Gastroesophageal sphincter (tissue), 4 donors: ENCODE results near the gene POLR3C. TPM values are rescaled to one million over a fixed set of nuclear protein-coding genes. Genes with fewer than 3 reads are reported as not detected.
"Not testable (repeated sequence)": the region's sequence is repeated elsewhere in the genome, so short reads cannot be mapped to it uniquely, and the experiment has no call there.

ENCODE experiments used
- ATAC-seq: fragments of 150-250 bp; one replicate; pipeline ENCODE4 v1.9.1; 2016; ENCODE audit warnings: mild to moderate bottlenecking, moderate library complexity
- H3K27ac ChIP-seq, 4 donors: fragments of 200-600 bp; sonication (generic) in 3 of 4; 1 replicate in 3 of 4; 2 replicates in 1 of 4; pipeline ENCODE4 v1.5.1; 2016 to 2019
- H3K27me3 ChIP-seq: fragments of 200-600 bp; sonication (generic); one replicate; pipeline ENCODE4 v1.5.1; 2019
- H3K36me3 ChIP-seq, 2 donors: fragments of 200-600 bp; sonication (generic); one replicate each; pipeline ENCODE4 v1.5.1; 2019; ENCODE audit warnings: control low read depth in 1 of 2
- H3K4me1 ChIP-seq, 3 donors: fragments of 200-600 bp; sonication (generic); 1 replicate in 2 of 3; 2 replicates in 1 of 3; pipeline ENCODE4 v1.5.1; 2016 to 2019; ENCODE audit warnings: control low read depth in 2 of 3
- H3K4me3 ChIP-seq, 2 donors: fragments of 200-600 bp; sonication (generic); one replicate each; pipeline ENCODE4 v1.5.1; 2019; ENCODE audit warnings: mild to moderate bottlenecking in 1 of 2, moderate library complexity in 1 of 2
- H3K9me3 ChIP-seq, 3 donors: fragments of 200-600 bp; sonication (generic); one replicate each; pipeline ENCODE4 v1.5.1; 2017 to 2019; ENCODE audit warnings: control low read depth in 2 of 3
- EP300 ChIP-seq: sonication (generic); formaldehyde crosslinking; IDR thresholded peaks from one replicate; pipeline ENCODE4 v1.6.1; 2017; ENCODE audit warnings: antibody characterized with exemption, mild to moderate bottlenecking
- POLR2A ChIP-seq, 2 donors: fragments of 450-650 bp; IDR thresholded peaks; one replicate each; pipeline ENCODE4 v1.6.1; 2017; ENCODE audit warnings: antibody characterized with exemption in 2 of 2, mild to moderate bottlenecking in 2 of 2, moderate library complexity in 1 of 2
- POLR2AphosphoS5 ChIP-seq: sonication (generic); formaldehyde crosslinking; IDR thresholded peaks from one replicate; pipeline ENCODE4 v1.6.1; 2017; ENCODE audit warnings: antibody characterized with exemption
- WGBS, 2 donors: methylation state at CpG; one replicate each; pipeline ENCODE4 v1.1.5; 2018; ENCODE audit warnings: low coverage in 1 of 2; 5-methylcytosine and 5-hydroxymethylcytosine counted together
- total RNA-seq, 4 donors: library from RNA; depleted of rRNA; stranded (reverse); fragments of >200 nt; gene quantifications; one replicate each; pipeline ENCODE4 v1.1.0, GENCODE V29; 2016
- TF ChIP-seq, protein P1 (sequence below), 4 experiments: fragments of 200-600 bp in 2 of 4; fragments of 450-650 bp in 2 of 4; sonication (generic) in 1 of 4; IDR thresholded peaks; one replicate each; pipeline ENCODE4 v1.5.1; 2017 to 2019; ENCODE audit warnings: antibody characterized with exemption in 4 of 4, mild to moderate bottlenecking in 2 of 4, moderate library complexity in 2 of 4

Gene POLR3C
- total RNA-seq, 4 donors from 2014 or later: 24.8 to 37.7 (median 29.9) TPM

DNA sequence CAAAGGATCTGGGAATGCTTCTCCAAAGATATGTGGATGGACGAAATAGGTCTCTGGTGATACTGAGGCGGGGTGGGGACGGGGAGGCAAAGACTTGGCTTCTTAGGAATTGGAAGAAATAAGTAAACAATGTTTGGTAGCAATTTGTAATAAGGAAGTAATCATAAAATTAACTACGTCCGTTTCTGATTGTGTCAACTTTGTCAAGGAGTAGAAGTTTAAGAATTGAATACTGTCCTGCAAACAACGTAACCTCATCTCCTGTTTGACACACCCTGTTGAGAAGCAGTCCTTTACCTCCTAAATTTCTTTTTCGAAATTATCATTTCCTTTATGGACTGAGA, 471 bp downstream of the POLR3C start:
- 0 to 1% methylated on average over 7 of the region's 7 CpGs for WGBS, 2 donors
- TF ChIP-seq EP300: no peak
- no peak for TF ChIP-seq POLR2AphosphoS5
- TF ChIP-seq, protein P1, sequence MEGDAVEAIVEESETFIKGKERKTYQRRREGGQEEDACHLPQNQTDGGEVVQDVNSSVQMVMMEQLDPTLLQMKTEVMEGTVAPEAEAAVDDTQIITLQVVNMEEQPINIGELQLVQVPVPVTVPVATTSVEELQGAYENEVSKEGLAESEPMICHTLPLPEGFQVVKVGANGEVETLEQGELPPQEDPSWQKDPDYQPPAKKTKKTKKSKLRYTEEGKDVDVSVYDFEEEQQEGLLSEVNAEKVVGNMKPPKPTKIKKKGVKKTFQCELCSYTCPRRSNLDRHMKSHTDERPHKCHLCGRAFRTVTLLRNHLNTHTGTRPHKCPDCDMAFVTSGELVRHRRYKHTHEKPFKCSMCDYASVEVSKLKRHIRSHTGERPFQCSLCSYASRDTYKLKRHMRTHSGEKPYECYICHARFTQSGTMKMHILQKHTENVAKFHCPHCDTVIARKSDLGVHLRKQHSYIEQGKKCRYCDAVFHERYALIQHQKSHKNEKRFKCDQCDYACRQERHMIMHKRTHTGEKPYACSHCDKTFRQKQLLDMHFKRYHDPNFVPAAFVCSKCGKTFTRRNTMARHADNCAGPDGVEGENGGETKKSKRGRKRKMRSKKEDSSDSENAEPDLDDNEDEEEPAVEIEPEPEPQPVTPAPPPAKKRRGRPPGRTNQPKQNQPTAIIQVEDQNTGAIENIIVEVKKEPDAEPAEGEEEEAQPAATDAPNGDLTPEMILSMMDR (IDR thresholded peaks at IDR 0.05): no peak
- no peak for TF ChIP-seq POLR2A (IDR thresholded peaks at IDR 0.05)
- ATAC-seq: no peak

DNA sequence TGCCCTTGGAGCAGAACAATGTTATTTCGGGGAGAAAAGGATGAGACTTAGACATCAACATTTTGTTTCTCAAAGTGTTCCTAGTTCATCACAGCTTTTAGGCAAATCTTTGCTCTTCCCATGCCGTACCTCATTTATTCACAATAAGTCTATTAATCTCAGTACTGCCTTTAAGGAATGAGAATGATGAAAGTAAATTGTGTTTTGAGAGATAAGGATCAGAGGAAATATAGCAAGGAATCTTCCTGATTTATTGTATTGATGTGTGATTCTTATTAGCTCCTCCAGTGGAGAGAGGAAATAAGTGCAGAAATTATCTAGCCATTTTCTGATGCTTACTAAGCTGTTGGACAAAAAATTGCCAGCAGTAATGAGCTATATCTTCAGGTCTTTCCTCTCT, 2.0 kb downstream of the POLR3C start:
- TF ChIP-seq EP300: no peak
- TF ChIP-seq POLR2A (IDR thresholded peaks at IDR 0.05): no peak
- TF ChIP-seq, protein P1 (IDR thresholded peaks at IDR 0.05): no peak
- no peak for TF ChIP-seq POLR2AphosphoS5
- Histone ChIP-seq H3K27ac (no peak overlapping the region), H3K4me3 (no peak overlapping the region), H3K36me3 (peaks cover 14 to 54% of the 10 kb centered on the region in 2 donors), H3K4me1 (peaks cover 0 to 20% (median 5%) of the 10 kb centered on the region in 3 donors), H3K27me3 (no peaks in the 10 kb centered on the region), H3K9me3 (no peaks in the 10 kb centered on the region)
- WGBS, 2 donors: 92 to 100% methylated on average over 2 of the region's 2 CpGs
- ATAC-seq: no peak

More for the DNA sequence above, 471 bp downstream of the POLR3C start:
- Histone ChIP-seq H3K4me1 (peaks cover 0 to 23% (median 5%) of the 10 kb centered on the region in 3 donors), H3K27me3 (no peaks in the 10 kb centered on the region), H3K9me3 (no peaks in the 10 kb centered on the region), H3K27ac (peak overlapping the region; percentile 68 to 94 (median 91)), H3K4me3 (peak overlapping the region; percentile 75 to 83), H3K36me3 (peaks cover 14 to 38% of the 10 kb centered on the region in 2 donors)

DNA sequence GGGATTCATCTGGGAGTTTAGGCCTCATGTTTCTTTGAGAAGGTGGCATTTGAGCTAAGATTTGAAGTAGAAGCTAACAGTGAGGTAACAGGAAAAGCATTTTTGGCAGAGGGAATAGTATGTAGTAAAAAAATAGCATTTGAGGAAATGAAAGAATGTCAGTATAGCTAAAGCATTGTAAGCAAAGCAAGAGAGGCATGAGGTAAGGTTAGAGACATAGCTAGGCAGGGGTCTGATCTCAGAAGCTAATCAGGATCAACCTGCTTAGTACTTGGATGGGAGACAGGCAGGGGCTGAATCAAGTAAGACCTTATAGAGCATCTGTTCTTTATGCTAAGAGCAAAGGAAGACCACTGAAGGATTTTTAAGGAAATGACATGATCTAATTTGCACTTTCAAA, 4.0 kb downstream of the POLR3C start:
- TF ChIP-seq POLR2AphosphoS5 (no peak), EP300 (no peak), POLR2A (IDR thresholded peaks at IDR 0.05) (no peak)
- TF ChIP-seq, protein P1 (IDR thresholded peaks at IDR 0.05): no peak
- H3K36me3 ChIP-seq: peaks cover 14 to 73% of the 10 kb centered on the region in 2 donors
- H3K27me3 ChIP-seq: no peaks in the 10 kb centered on the region
- H3K4me1 ChIP-seq: peaks cover 0 to 20% (median 5%) of the 10 kb centered on the region in 3 donors
- no peaks in the 10 kb centered on the region for H3K9me3 ChIP-seq
- no peak overlapping the region for H3K4me3 ChIP-seq
- no peak for ATAC-seq
- H3K27ac ChIP-seq: no peak overlapping the region

DNA sequence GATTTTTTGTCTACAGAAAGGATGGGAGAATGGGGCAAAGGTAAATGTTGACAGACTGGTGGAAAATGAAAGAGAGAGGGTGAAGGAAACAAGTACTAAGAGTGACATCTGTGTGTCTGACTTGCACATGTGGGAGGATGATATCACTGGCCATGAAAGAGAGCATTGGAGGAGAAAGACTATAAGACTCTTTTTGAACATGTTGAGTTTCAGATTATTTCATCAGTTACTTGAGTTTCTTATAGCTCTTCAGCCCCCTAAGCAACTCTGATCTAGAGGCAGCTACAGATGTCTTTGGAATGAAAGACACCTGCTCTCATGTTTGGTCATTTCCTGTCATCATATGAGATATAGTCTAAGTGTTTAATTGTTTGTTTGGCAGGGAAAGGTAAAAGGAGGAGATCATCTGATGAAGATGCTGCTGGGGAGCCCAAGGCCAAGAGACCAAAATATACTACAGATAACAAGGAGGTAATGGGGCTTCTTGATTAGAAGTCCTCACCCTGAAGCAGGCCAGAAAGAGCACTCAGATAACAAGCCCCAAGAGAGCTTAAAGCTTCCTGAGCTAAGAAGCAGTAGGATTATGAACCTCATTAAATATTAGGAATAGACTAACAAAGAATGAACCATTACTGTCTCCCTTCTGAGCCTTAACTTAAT, 4.5 kb downstream of the POLR3C start:
- ATAC-seq: no peak
- H3K27ac ChIP-seq: no peak overlapping the region
- peaks cover 0 to 20% (median 5%) of the 10 kb centered on the region in 3 donors for H3K4me1 ChIP-seq
- peaks cover 16 to 79% of the 10 kb centered on the region in 2 donors for H3K36me3 ChIP-seq
- H3K27me3 ChIP-seq: no peaks in the 10 kb centered on the region
- H3K4me3 ChIP-seq: no peak overlapping the region
- TF ChIP-seq POLR2AphosphoS5: no peak
- TF ChIP-seq, protein P1 (IDR thresholded peaks at IDR 0.05): no peak
- no peak for TF ChIP-seq POLR2A (IDR thresholded peaks at IDR 0.05)
- no peak for TF ChIP-seq EP300
- H3K9me3 ChIP-seq: no peaks in the 10 kb centered on the region

DNA sequence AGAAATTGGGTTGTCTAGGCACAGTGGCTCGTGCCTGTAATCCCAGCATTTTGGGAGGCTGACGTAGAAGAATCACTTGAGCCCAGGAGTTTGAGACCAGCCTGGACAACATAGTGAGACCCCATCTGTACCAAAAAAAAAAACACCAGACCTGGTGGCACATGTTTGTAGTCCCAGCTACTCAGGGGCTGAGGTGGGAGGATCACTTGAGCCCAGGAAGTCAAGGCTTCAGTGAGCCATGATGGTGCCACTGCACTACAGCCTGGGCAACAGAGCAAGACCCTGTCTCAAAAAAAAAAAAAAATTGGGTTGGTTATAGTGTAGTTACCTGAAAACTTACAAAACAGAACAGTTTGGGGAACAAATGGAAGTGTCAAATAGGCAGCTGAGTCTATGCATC, 6.8 kb downstream of the POLR3C start:
- H3K36me3 ChIP-seq: peaks cover 16 to 100% of the 10 kb centered on the region in 2 donors
- not testable (repeated sequence) for H3K27ac ChIP-seq, H3K27me3 ChIP-seq, ATAC-seq, H3K4me1 ChIP-seq, H3K4me3 ChIP-seq, H3K9me3 ChIP-seq
- 93 to 100% methylated on average over 2 of the region's 2 CpGs for WGBS, 2 donors
